Measurements from ENCODE around the gene ZNF710. TPM values are rescaled to one million over a fixed set of nuclear protein-coding genes. Genes with fewer than 3 reads are reported as not detected.
"Not testable (repeated sequence)": the region's sequence is repeated elsewhere in the genome, so short reads cannot be mapped to it uniquely, and the experiment has no call there.

Gene ZNF710
- total RNA-seq, 1 donor from 2014 or later = 47.9 TPM

- peaks cover 18% of the 10 kb centered on the region for H3K36me3 ChIP-seq
- H3K9me3 ChIP-seq = no peaks in the 10 kb centered on the region
- ATAC-seq (no peak), DNase-seq (peak; percentile 64)
- H3K27ac ChIP-seq = no peak overlapping the region
- H3K4me3 ChIP-seq = no peak overlapping the region
- intact Hi-C loops (cut with DNase I) = no loop called here
- H3K27me3 ChIP-seq = no peaks in the 10 kb centered on the region
- no peak for TF ChIP-seq CTCF (IDR thresholded peaks at IDR 0.05)
- peaks cover 55% of the 10 kb centered on the region for H3K4me1 ChIP-seq
These were observed 66.2 kb downstream of the ZNF710 start for GRCh38 chr15:90067181-90067952.

- DNase-seq = no peak
- Histone ChIP-seq H3K27me3 (no peaks in the 10 kb centered on the region), H3K9me3 (no peaks in the 10 kb centered on the region), H3K4me1 (peaks cover 48% of the 10 kb centered on the region), H3K4me3 (no peak overlapping the region), H3K36me3 (peaks cover 25% of the 10 kb centered on the region), H3K27ac (no peak overlapping the region)
- ATAC-seq = no peak
- intact Hi-C loops (cut with DNase I) = no loop called here
- no peak for TF ChIP-seq CTCF (IDR thresholded peaks at IDR 0.05)
These were observed 67.0 kb downstream of the ZNF710 start for GRCh38 chr15:90067953-90068606.

GRCh38 chr15:90070623-90071022 lies 69.5 kb downstream of the ZNF710 start:
- H3K4me3 ChIP-seq, H3K27me3 ChIP-seq, ATAC-seq, H3K9me3 ChIP-seq, DNase-seq: not testable (repeated sequence)
- peaks cover 38% of the 10 kb centered on the region for H3K36me3 ChIP-seq
- intact Hi-C loops (cut with DNase I) = loop anchor here (5.0 kb wide), 1 partner anchor 158 kb away; the partner anchor contains the start of gene ARPIN
- H3K4me1 ChIP-seq = peaks cover 22% of the 10 kb centered on the region
- peak overlapping the region; percentile 51 for H3K27ac ChIP-seq

GRCh38 chr15:90071220-90071807 lies 70.2 kb downstream of the ZNF710 start:
- intact Hi-C loops (cut with DNase I) = loop anchor here (5.0 kb wide), 1 partner anchor 159 kb away; the partner anchor contains the start of gene ARPIN
- ATAC-seq (peak; percentile 86), DNase-seq (peak; percentile 83)
- Histone ChIP-seq H3K4me1 (peaks cover 16% of the 10 kb centered on the region), H3K9me3 (no peaks in the 10 kb centered on the region), H3K27me3 (no peaks in the 10 kb centered on the region), H3K36me3 (peaks cover 40% of the 10 kb centered on the region), H3K4me3 (no peak overlapping the region), H3K27ac (peak overlapping the region; percentile 51)
- peak; percentile 82 for TF ChIP-seq CTCF (IDR thresholded peaks at IDR 0.05)

DNA sequence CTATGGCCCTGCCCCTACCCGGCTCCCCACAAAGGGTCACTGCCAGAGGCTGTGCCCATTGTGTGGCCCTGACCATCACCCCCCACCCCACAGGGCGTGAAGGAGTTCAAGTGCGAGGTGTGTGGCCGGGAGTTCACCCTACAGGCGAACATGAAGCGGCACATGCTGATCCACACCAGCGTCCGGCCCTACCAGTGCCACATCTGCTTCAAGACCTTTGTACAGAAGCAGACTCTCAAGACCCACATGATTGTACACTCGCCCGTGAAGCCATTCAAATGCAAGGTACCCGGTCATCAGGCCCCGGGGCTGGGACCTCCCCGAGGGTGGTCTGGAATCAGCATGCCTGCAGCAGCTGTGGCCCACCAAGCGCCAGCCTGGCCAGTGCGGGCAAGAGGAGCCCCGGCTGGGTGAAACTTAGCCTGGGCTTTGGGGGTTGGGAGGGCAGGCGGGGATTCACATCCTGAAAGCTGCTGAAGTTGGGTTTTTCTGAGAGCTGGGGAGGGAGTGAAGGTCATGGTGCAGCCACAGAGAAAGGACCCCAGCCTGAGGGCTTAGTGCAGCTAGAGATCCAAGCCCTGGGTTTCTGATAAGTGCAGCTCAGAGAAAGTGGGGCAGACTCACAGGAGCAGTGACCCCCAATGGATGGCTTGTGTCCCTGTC lies 72.0 kb downstream of the ZNF710 start:
- Histone ChIP-seq H3K9me3 (no peaks in the 10 kb centered on the region), H3K27me3 (no peaks in the 10 kb centered on the region), H3K4me3 (no peak overlapping the region), H3K27ac (no peak overlapping the region), H3K4me1 (peaks cover 15% of the 10 kb centered on the region), H3K36me3 (peaks cover 40% of the 10 kb centered on the region)
- DNase-seq = no peak
- ATAC-seq = no peak
- intact Hi-C loops (cut with DNase I) = loop anchor here (5.0 kb wide), 1 partner anchor 161 kb away; the partner anchor contains the start of gene ARPIN
- no peak for TF ChIP-seq CTCF (IDR thresholded peaks at IDR 0.05)
